Limb (tissue), 2 donors: ENCODE results near the gene CPNE2.

Source experiments
- DNase-seq, 2 donors: peaks; one replicate each; pipeline ENCODE4 v3.0.0-alpha.2; 2016; ENCODE audit errors: extremely low spot score in 2 of 2

Gene CPNE2

DNA sequence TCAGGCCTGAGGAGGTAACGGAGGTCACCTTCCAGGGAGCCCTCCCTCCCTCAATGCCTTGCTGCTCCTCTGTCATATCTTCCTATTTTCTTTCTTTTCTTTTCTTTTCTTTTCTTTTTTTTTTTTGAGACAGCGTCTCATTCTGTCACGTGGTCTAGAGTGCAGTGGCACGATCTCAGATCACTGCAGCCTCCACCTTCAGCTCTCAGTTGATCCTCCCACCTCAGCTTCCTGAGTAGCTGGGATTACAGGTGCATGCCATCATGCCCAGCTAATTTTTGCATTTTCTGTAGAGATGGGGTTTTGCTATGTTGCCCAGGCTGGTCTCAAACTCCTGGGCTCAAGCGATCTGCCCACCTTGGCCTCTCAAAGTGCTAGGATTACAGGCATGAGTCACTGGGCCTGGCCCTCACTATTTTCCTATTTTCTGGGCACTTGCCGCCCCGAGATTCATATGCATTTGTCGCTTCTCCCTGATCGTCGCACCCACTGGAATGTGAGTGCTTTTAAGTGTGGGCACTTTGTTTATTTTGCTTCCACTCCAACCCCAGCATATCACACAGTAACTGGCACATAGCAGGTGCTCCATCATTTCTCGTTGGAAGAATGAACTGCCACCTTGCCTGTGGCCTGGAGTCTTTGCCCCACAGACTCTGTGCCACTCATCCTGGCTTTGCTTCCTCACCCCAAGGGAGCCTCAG, 31.7 kb downstream of the CPNE2 start:
- DNase-seq, result no peak

DNA sequence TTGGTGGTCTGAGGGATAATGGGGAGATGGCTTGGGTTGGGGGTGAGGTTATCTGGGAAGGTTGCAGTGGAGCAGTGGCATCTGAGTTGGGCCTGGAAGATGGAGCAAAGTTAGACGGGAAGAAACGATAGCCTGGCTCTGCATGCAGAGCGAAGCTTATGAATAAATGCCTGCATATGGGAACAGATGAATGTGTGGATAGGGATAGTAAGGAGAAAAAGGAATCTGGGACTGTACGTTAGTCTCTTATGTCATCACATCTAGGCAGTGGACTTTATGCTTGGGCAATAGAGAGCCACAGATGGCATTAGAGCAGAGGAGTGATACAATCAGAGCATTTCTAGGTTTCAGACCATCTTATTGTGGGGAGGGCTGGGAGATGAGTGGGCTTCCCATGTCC, 33.0 kb downstream of the CPNE2 start:
- DNase-seq, result no peak

DNA sequence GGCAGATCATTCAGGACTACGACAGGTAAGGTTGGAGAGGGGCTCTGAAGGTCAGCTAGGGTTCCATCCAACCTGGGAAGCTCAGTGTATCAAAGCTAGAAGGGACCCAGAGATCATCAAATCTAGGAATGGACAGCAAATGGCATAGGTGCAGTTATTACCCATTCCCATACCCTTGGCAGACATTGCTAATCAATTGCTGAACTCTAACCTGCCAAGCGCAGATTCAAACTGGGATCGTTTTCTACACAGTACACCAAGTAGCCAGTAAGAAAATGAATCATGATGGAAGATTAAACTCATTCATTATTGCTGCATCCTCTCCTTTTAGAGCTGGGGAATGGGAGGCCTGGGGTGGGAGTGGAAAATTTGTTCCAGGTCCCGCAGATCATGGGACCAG, 33.6 kb downstream of the CPNE2 start:
- DNase-seq, result no peak

DNA sequence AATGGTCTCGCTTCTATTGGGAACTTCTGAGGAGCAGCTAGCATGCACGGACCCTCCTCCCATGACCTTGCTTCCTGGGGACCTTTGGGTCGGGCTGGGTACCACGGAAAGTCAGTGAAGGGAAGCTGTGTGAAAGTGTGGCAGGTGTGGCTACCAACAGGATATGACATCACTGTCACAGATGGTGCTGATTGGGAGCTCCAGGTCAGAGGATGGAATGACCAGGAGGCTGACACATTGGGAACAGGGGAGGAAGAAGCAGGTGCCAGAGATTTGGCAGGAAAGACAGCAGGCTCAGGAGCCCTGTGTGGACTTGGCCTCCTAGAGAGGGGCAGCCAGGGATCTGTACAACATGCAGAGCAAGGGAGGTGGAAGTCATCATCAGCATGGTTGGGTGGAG, 34.0 kb downstream of the CPNE2 start:
- DNase-seq, result no peak

DNA sequence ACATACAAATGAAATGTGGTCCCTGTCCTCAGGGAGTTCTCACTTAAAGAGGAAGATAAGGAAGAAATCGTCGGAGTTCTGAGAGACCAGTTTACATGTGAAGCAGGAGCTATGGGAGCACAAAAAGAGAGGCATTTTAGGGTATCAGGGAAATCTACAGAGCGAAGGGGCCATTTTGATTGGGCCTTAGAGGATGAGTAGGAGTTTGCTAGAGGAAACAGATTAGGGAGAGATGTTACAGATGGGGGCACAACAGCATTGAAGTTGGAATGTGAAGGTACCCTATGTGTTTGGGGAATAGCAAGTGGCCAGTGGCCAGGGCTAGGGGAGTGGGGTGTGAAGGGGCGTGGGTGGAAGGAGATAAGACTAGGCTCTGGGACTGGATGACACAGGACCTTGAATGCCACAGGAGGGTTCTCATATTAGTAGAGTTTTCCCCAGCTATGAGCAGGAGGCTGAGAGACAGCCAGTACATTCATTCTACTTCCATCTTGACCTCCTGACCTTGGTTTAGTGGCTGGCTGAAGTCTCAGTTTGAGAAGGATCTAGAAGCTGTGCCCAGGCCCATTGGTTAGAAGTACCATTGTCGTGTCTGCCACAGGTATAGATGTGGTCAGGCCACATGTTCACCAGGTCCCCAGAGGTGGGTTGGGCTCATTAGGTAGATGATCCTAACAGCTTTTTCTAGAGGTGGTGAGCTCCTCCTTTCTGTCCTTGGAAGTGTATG, 34.8 kb downstream of the CPNE2 start:
- DNase-seq, result no peak

DNA sequence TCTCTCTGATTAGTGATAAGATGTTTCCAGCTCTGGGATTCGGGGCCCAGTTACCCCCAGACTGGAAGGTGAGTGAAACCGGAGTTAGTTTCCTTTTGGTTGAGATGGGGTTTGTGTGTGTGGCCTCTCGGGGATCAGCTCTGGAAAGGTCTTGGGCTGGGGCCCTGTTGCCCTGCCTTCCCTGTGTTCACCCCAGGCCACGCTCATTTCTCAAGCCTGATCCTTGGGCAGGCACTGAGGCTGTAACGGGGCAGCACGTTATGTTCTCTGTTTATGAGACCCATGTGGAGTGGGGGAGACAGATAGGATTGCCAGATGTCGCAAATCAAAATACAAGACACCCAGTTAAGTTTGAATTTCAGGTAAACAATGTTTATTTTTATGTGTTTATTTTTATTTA, 35.5 kb downstream of the CPNE2 start:
- DNase-seq, result no peak

DNA sequence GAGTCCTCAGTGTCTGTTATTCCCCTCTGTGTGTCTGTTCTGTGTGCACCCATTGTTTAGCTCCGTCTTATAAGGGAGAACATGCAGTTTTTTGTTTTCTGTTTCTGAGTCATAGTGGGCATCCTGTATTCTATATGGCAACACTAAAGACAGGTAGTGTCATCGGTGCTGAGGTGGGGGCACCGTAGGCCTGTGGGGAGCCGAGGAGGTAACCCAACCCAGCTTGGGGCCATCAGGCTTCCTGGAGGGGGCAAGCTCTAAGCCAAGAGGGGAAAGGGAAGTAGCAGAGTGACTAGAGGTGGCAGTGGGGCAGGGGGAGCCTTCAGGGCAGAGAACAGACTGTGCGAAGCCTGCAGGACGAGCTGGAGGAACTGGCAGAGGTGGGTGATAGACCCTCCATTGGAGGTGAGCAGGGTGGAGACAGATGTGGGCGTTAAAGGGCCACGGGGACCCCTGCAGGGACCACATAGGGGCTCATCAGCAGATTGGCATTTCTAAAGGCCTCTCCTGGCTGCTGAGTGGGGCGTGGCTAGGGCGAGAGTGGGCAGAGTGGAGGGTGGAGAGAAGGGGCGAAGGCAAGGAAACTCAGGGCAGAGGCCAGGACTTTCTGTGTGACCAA, 36.5 kb downstream of the CPNE2 start:
- no peak for DNase-seq

DNA sequence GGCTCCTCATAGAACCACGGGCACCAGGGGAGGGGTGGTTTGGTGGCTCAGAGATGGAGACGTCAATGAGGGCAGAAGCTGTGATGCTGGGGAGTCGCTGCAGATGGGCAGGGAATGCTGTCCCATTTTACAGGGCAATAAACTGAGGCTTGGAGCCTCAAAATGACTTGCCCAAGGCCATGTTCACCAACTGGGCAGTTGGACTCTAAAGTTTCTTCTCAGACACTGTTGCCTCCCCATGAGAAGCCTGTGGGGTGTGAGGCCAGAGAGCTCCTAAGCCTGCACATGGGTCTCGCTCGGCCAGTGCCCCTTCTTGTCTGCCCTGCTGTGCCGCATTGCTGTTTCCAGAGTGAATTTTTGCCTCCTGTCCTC, 38.6 kb downstream of the CPNE2 start:
- DNase-seq, result no peak

DNA sequence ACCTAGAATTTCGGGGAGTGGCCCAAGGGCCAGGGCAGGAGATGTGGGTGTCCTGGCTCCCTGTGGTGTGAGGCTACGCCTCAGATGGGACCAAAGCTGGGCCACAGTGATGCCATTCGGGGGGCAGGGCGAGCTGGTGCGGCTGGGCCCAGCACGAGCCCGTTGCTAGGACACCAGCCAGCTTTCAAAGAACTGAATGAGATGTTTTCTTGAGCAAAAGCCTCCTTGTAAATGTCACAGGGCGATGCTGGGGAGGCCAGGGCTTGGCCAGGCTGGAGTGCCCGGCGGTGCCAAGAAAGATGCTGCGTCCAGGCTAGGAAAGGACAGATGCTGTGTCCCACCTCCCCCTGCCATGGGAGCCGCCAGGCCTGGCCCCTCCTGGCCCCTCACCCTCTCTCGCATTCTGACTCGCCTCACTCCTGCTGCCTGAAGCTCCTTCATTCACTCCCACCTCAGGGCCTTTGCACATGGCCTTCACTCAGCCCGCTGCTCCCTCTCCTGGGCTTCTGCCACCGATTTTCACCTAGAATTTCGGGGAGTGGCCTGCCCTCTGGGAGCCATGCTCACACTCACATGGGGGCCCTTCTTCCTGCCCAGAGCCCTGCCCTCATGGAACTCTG, 39.1 kb downstream of the CPNE2 start:
- DNase-seq, result no peak

DNA sequence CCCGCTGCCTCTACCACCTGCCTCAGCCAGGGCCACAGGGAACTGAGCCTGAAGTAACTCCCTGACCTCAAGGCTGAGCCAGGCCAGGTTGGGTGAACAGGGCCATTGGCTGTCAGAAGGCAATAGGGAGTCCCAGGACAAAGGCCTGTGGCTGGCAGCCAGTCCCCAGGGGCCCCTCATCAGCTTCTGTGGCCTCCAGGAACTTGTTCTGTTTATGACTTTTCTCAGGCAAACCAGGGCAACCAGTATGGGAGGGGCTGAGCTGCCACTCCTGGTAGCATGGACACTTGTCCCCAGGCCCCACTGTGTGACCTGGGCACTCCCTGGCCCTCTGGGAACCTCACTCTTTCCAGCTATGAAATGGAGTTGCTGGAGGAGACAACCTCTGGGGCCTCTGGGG, 40.1 kb downstream of the CPNE2 start:
- DNase-seq, result no peak

DNA sequence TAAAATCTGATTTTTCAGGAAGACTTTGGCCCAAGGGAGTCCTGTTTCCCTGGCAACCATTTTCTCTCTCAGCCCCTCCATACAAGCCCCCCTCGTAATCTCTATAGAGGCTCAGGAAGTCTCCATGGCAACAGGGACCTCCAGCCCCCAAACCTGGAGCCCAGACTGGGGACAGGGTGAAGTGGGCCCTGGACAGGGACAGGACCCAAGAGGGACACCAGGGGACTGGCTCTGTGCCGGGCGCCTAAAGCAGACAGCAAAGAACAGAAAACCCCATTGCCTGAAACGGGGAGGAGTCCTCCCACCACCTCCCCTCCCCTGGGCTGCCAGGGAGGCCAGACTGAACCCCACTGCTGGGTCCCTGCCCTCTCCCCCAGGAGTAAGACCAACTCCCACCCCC, 40.6 kb downstream of the CPNE2 start:
- DNase-seq, result no peak

DNA sequence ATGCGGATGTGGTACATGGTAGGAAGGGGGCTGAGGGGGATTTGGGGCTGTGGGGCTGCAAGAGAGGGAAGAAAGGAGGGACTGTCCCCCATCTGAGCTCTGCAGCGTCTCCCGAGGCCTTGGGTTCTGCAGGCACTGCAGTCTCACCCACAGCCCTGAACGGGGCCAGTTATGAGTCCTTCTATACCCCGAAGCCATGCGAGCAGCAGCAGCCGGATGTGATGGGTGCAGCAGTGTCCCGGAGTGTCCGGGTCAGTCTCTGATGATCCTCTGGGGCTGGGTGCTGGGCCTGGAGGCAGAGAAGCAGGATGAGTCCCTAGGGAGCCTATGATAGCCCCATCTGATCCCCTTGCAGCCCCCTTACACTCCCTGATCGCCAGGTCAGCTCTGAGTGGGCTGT, 41.5 kb downstream of the CPNE2 start:
- DNase-seq, result no peak

DNA sequence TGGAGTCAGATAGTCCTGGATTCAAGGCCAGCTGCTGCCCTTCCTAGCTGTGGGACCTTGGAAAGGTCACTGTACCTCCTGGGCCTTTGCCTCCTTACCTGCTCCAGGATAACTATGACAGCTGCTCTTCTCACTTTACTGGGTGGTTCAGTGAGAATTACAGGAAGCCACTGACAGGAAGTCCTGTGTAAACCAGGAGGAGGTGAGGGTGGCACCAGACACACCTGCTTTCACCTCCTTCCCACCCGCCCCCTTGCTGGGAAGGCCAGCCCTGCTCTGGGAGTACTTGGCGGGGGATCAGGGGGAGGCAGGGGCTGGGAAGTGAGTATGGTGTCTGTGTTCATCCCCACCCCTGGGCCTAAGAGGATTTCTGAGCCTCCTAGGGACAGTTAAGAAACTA, 42.6 kb downstream of the CPNE2 start:
- no peak for DNase-seq

DNA sequence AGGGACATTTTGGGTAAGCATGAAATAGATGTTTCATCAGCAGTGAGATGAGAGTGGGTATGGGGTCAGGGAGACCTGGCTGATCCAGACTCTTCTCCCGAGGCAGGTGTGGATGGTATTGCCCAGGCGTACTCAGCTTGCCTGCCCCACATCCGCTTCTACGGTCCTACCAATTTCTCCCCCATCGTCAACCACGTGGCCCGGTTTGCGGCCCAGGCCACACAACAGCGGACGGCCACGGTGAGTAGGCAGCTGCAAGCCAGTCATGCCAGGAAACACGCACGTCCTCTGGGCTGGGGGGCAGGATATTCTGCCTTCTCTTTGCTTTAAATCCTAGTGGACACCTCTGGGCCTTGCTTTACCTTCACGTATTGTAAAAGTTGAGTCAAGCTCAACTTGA, 44.7 kb downstream of the CPNE2 start:
- DNase-seq, result no peak

DNA sequence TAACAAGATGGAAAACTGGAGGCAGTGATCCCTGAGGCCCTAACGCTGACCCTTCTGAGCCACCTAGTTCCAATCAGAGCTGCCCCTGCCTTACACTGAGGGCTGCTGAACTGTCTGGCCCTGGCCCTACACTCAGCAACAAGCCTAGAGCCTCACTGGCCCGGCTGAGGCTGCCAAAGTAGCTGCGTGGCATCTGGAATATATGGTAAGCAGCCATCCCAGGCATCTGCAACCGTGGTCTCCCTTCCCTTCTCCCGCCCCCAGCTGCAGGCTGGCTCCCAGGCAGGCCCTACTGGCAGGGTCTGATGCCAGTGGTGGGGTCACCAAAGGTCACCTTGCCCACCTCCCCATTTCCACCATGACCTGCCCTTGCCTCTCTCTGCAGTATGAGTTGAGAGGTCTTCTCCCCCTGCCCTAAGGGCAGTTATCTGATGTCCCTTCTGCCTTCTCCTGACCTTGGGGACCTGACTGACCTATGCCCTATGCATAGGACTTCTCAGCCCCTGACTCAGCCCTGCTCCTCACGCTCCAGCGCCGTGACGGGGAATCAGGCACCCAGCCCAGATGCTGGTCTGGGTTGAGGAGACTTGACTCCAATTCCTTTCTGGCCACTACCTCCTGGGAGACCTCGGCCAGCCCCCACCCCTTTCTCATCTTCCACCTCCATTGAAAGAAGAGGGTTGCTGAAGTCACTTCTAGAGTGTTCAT, 45.3 kb downstream of the CPNE2 start:
- no peak for DNase-seq

DNA sequence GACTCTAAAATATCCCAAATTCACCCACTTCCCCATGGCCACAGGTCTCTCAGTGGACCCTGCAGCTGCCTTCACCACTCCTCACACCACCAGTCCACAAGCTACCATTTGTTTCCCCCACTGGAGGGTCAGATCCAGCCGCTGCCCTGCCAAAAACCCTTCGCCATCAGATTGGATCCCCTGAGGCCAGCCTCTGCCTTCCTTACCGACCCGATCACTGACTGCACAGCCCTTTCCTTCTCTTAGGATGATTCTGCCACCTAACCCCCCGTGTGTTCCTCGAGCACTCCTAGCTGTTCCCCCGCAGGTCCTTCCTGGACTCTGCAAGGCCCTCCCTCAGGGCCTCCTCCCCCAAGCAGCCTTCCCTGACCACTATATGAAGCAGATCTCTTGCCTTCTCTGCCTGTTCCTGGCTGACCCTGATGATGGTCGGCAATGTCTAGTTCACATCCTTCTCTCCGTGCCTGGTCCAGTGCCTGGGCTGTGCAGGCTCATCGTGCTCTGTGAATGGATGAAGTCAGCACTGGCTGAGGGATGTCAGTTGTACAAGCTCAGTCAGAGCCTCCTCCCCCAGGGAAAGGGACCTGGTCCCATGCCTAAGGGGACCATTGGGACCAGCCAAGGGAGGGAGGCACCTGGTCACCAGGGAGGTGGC, 46.0 kb downstream of the CPNE2 start:
- DNase-seq, result no peak

DNA sequence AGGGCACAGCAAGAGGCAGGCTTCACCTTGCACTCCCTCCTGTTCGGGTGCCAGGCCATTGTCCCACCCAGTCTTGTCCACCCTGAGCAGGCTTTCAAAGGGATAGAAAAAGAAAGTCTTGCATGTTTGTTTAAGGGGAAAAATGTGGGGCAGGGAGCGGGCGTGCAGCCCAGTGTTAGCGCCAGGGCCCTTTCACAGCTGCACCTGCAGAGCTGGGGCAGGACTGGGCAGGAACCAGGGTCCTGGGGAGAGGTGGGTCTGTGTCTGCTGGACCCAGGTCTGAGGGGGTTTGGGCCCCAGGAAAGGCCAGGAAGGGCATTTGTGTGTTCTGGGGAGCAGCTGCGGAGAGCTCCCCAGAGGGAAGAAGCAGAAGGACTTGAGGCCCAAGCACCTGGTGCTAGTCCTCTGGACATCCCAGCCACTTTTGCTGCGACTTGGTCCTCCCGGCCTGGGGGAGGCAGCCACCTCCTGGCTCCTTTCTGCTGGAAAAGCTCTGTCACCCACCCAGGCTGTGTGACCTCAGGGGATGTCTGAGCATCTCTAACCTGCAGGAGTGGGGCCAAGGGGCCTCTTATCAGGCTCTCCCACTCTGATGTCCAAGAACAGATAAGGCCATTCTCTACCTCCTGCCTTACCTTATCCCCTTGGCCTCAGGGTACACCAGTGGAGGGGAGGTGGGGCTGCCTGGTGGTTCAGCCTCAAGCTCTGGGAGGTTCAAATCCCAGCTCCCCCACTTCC, 48.7 kb downstream of the CPNE2 start:
- no peak for DNase-seq

DNA sequence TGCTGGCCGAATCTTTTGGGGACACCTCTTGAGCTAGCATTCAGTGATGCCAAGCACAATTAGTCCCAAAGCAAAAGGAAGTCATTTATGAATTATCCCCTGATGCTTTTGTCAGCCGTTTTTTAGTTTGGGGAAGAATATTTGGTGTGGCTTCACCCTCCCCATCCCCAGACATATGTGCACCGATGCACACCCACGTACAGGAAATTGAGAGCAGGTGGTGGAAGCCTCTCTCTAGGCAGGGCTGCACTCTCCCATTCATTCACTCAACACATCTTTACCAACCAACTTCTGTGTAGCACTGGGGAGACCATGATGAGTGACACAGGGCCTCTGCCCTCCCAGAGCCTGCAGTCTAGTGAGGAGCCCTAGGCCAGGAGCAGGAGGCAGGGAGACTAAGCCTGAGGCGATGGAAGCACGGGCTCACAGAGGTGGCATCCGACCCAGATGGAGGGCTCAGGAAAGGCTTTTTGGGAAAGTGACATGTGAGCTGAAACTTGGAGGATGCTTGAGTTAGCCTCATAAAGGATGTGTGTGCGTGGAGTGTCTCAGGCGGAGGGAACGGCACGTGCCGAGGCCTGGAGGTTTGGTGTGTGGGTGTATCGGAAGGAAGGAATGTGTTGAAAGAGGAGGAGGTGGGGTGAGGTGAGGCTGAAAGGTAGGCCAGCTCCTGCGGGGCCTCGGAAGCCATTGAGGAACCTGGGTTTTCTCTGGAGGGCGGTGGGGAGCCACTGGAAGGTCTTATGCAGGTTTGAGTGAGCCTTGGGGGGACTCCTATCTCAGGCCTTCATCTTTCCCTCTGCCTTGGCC, 49.6 kb downstream of the CPNE2 start:
- DNase-seq, result no peak

DNA sequence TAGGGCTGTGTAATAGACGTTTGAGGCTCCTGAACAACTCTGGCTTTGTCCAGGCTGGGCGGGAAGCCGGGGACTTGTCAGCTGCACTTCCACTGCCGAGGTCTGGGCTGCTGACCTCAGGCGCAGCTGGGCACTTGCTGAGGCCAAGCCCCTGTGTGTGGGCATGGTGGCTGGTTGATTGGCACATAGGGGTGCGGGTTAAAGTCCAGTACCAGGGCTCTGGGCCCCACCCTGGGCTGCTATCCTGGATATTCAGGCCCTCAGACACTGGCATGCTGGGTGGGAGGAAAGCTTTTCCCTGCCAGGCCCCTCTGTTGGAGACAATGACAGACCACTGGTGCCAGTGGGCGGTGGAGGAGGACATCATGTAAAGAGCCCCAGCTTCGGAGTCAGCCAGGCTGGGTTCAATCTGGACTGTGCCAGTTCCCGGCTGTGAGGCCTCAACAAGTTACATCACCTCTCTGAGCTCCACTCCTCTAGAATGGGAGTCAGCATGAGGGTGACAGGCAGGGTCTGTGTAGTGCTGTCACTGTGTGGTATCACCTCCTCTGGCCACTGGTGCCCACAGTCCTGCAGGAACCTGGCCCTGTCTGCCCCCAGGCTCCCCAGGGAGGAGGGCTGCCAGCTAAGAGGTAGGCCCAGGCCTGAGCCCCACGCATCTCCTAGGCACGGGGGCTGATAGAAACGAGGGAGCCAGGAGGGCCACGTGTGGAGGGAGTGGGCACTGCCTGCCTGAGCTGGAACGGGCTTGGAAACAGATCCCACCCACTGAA, 51.0 kb downstream of the CPNE2 start:
- DNase-seq, result no peak
